Measurements from ENCODE around the gene ZNF358. TPM values are rescaled to one million over a fixed set of nuclear protein-coding genes. Genes with fewer than 3 reads are reported as not detected.

Gene ZNF358
- total RNA-seq, 1 donor from 2014 or later: 16.9 TPM

DNA sequence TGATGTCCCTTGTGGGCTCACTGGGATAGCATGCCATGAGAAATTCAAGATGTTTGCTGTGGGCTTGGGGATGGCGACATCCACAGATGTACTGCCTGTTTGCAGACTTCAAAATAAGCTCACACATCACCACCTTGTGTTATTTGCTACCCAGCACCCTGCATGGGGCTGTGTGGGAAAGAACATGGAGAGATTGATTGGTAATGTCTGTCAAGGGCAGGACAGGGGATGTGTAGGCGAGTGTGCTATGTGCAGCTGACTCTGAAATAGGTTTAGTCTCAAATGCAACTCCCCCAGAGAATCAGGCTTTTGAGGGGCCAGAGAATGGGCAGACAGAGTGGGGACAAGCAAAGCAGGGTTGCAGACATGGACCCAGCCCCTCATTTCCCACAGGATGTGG, 44.4 kb downstream of the ZNF358 start:
- Mint-ChIP-seq H3K36me3 (peaks cover 14% of the 10 kb centered on the region), H3K9me3 (no peaks in the 10 kb centered on the region), H3K4me3 (no peak overlapping the region), H3K27me3 (ENCODE audit: insufficient read depth, low read depth) (peaks cover 9% of the 10 kb centered on the region), H3K4me1 (no peaks in the 10 kb centered on the region), H3K27ac (no peak overlapping the region)
- Histone ChIP-seq H3K79me2 (ENCODE audit: low read depth) (no peaks in the 10 kb centered on the region), H3F3A (ENCODE audit: low read depth) (no peaks in the 10 kb centered on the region), H3K4me3 (no peak overlapping the region), H3K4me2 (no peak overlapping the region), H3K27ac (no peak overlapping the region), H4K20me1 (ENCODE audit: low read depth) (peaks cover 3% of the 10 kb centered on the region), H3K9me3 (ENCODE audit: low read depth) (no peaks in the 10 kb centered on the region), H3K4me1 (no peaks in the 10 kb centered on the region), H3K36me3 (no peaks in the 10 kb centered on the region), H3K9ac (no peak overlapping the region), H2AFZ (replicated peaks) (no peak overlapping the region), H3K27me3 (no peaks in the 10 kb centered on the region)
- no peak for DNase-seq (ENCODE audit: low spot score)
- TF ChIP-seq EZH2 (IDR thresholded peaks at IDR 0.05) (no peak), EZH2phosphoT487 (IDR thresholded peaks at IDR 0.05) (no peak)
- TF ChIP-seq, protein P1, sequence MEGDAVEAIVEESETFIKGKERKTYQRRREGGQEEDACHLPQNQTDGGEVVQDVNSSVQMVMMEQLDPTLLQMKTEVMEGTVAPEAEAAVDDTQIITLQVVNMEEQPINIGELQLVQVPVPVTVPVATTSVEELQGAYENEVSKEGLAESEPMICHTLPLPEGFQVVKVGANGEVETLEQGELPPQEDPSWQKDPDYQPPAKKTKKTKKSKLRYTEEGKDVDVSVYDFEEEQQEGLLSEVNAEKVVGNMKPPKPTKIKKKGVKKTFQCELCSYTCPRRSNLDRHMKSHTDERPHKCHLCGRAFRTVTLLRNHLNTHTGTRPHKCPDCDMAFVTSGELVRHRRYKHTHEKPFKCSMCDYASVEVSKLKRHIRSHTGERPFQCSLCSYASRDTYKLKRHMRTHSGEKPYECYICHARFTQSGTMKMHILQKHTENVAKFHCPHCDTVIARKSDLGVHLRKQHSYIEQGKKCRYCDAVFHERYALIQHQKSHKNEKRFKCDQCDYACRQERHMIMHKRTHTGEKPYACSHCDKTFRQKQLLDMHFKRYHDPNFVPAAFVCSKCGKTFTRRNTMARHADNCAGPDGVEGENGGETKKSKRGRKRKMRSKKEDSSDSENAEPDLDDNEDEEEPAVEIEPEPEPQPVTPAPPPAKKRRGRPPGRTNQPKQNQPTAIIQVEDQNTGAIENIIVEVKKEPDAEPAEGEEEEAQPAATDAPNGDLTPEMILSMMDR (IDR thresholded peaks at IDR 0.05): no peak

DNA sequence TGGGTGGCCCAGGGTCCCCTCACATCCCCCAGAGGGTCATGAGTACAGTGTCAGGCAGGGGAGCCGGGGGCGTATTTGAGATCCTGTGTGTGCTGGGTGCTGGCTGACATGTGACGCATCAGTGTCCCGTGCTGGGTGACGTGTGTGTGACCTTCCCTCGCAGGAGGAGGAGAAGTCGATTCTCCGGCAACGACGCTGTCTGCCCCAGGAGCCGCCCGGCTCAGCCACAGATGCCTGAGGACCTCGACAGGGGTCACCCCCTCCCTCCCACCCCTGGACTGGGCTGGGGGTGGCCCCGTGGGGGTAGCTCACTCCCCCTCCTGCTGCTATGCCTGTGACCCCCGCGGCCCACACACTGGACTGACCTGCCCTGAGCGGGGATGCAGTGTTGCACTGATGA, 45.4 kb downstream of the ZNF358 start:
- Histone ChIP-seq H3K4me1 (no peaks in the 10 kb centered on the region), H4K20me1 (ENCODE audit: low read depth) (peaks cover 3% of the 10 kb centered on the region), H3F3A (ENCODE audit: low read depth) (no peaks in the 10 kb centered on the region), H3K4me2 (no peak overlapping the region), H3K9ac (no peak overlapping the region), H3K9me3 (ENCODE audit: low read depth) (no peaks in the 10 kb centered on the region), H3K27me3 (no peaks in the 10 kb centered on the region), H3K27ac (no peak overlapping the region), H3K4me3 (no peak overlapping the region), H3K36me3 (no peaks in the 10 kb centered on the region), H2AFZ (replicated peaks) (no peak overlapping the region), H3K79me2 (ENCODE audit: low read depth) (no peaks in the 10 kb centered on the region)
- Mint-ChIP-seq H3K9me3 (no peaks in the 10 kb centered on the region), H3K36me3 (peaks cover 12% of the 10 kb centered on the region), H3K27ac (no peak overlapping the region), H3K27me3 (ENCODE audit: insufficient read depth, low read depth) (peaks cover 9% of the 10 kb centered on the region), H3K4me1 (no peaks in the 10 kb centered on the region), H3K4me3 (no peak overlapping the region)
- DNase-seq (ENCODE audit: low spot score): no peak
- TF ChIP-seq EZH2phosphoT487 (IDR thresholded peaks at IDR 0.05) (no peak), EZH2 (IDR thresholded peaks at IDR 0.05) (no peak)
- TF ChIP-seq, protein P1 (IDR thresholded peaks at IDR 0.05): no peak

DNA sequence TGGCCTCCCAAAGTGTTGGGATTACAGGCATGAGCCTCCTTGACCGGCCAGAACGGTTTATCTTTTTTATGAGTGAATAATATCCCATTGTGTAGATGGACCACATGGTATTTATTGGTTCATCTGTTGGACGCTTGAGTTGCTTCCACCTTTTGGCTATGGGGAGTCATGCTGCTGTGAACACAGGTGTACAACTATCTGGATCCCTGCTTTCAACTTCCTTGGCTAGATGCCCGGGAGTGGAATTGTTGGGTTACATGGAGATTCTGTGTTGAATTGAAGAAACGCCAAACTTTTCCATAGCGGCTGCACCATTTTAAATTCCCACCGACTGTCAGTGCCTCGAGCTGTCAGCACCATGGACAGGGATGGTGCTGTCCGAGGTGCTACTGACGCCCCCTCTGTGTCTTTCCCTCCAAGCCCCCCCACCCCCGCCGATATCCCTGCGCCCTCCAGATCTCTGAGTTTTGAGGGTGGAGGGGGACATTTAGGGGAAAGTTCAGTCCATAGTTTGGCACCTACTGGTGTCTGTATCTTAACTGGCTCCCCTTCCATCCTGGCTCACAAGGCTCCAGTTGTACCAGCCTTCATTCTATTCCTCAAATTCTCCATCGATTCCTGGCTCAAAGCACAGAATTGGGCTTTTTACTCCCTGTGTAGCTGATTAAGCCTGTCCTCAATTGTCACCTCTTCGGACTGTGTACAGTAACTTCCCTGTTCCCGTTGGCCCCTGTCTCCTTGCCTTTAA, 46.9 kb downstream of the ZNF358 start:
- Mint-ChIP-seq H3K9me3 (no peaks in the 10 kb centered on the region), H3K27ac (no peak overlapping the region), H3K27me3 (ENCODE audit: insufficient read depth, low read depth) (peaks cover 9% of the 10 kb centered on the region), H3K36me3 (peaks cover 10% of the 10 kb centered on the region), H3K4me1 (no peaks in the 10 kb centered on the region), H3K4me3 (no peak overlapping the region)
- Histone ChIP-seq H3K27ac (no peak overlapping the region), H2AFZ (replicated peaks) (no peak overlapping the region), H3K79me2 (ENCODE audit: low read depth) (no peaks in the 10 kb centered on the region), H3K4me1 (no peaks in the 10 kb centered on the region), H3K27me3 (no peaks in the 10 kb centered on the region), H3K36me3 (no peaks in the 10 kb centered on the region), H3K4me2 (no peak overlapping the region), H4K20me1 (ENCODE audit: low read depth) (peaks cover 3% of the 10 kb centered on the region), H3K4me3 (no peak overlapping the region), H3K9me3 (ENCODE audit: low read depth) (no peaks in the 10 kb centered on the region), H3F3A (ENCODE audit: low read depth) (no peaks in the 10 kb centered on the region), H3K9ac (no peak overlapping the region)
- peak; percentile 50 for DNase-seq (ENCODE audit: low spot score)
- TF ChIP-seq, protein P1 (IDR thresholded peaks at IDR 0.05): no peak
- no peak for TF ChIP-seq EZH2 (IDR thresholded peaks at IDR 0.05)
- no peak for TF ChIP-seq EZH2phosphoT487 (IDR thresholded peaks at IDR 0.05)

Measured in neural progenitor cell (in vitro differentiated cells).